Ecto neural progenitor cell (in vitro differentiated cells): ENCODE measurements around the gene TMEM131.

ENCODE experiments used
- DNase-seq: peaks from one replicate; pipeline ENCODE4 v3.0.0-alpha.2; 2018; ENCODE audit warnings: low spot score

TMEM131 gene

GRCh38 chr2:98020516-98020915 lies 24.8 kb upstream of the TMEM131 start:
- DNase-seq, result peak; percentile 28

DNA sequence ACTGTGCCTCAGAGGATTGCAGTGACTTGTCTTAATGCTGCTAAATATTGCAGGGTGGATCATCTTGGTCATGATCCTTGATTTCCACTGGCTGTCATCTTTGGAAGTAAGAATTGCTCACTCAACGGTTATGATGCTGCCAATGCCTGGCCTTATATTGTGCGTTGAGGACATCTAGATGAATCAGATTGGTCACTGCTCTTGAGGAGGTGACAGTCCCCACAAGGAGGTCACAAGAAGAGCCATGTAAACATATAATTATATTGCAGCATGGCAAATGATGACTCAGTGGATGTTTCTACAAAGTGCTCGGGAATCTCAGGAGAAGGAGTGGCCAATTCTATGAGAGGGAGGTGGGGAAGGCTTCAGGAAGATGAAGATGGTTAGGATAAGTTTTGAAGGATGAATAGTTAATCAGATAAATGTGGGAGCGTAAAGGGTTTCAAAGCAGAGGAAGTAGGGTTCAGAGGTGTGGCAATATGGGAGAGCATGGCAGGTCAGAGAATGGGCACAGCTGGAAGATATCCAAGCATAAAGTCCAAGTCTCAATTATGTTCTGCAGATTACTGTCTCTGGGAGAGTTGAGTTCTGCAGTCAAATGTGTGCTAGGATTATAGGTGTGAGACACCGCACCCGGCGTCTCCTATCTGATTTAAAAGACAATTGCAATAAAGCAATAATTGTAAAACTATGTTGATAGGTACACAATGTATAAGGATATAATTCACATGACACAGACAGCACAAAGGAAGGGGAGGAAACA lies 21.3 kb upstream of the TMEM131 start:
- DNase-seq, result peak; percentile 4

- no peak for DNase-seq
Observed at GRCh38 chr2:98015671-98016070, 19.9 kb upstream of the TMEM131 start.

GRCh38 chr2:98014379-98014778 lies 18.6 kb upstream of the TMEM131 start:
- no peak for DNase-seq

GRCh38 chr2:98013407-98014042 lies 17.8 kb upstream of the TMEM131 start:
- no peak for DNase-seq

DNA sequence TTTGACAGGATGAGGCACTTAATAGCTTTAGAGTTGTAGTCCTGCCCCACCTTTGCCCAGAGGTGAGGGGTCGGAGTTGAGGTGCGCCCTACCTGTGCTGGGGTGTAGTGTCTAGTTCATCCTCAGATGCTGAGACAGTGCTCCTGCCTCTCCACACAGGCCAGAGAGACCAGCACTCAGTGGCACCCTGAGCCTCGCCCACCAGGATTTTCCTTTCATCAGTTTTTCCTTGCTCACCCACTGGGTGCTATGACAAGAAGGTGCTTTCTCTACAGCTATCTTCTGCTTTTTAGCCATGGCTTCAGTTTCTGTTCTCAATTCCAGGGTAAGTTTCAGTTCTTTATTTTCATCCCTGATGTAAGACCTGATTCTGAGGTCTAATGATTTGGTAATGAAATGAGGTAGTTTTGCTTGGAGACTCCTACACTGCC lies 16.8 kb upstream of the TMEM131 start:
- no peak for DNase-seq

DNA sequence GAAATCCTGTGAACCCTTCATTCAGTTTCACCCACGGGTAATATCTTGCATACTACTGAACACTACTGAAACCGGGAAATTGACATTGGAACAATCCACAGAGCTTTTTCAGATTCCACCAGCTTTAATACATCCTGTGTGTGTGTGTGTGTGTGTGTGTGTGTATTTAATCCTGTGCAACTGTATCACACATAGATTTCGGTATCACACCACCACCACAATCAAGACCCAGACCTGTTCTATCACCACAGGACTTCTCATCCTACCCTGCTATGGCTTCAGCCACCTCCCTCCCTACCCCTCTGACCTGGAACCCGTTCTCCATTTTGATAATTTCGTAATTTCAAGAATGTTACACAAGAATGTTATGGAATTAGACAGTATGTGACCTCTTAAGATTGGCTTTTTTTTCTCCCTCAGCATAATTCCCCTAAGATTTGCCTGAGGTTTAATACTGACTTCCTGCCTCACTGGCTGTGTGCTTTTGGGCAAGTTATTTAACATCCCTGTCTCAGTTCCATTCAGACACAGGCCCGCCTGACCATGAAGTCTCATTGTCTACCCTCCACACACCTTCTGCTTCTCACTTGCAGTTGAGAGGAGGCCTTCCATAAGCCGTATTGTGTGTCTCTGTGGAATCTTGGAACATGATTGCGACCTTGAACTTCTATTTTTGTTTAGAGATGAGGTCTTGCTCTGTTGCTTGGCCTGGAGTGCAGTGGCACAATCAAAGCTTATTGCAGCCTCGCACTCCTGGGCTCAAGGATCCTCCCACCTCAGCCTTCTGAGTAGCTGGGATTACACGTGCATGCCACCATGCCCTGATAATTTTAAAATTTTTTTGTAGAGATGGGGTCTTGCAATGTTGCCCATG lies 14.4 kb upstream of the TMEM131 start:
- DNase-seq, result no peak

GRCh38 chr2:98008415-98008814 lies 12.7 kb upstream of the TMEM131 start:
- no peak for DNase-seq

- no peak for DNase-seq
Observed at GRCh38 chr2:98006378-98006777, 10.6 kb upstream of the TMEM131 start.

DNA sequence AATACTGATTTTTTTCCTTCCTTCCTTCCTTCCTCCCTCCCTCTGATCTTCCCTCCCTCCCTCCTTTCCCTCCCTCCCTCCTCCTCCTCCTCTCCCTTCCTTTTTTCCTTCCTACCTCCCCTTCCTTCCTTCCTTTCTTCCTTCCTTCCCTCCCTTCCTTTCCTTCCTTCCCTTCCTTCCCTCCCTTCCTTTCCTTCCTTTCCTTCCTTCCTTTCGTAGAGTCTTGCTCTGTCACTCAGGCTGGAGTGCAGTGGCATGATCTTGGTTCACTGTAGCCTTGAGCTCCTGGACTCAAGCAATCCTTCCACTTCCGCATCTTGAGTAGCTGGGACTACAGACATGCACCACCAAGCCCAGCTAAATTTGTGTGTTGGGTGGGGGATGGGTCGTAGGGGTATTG lies 8.9 kb upstream of the TMEM131 start:
- no peak for DNase-seq

DNA sequence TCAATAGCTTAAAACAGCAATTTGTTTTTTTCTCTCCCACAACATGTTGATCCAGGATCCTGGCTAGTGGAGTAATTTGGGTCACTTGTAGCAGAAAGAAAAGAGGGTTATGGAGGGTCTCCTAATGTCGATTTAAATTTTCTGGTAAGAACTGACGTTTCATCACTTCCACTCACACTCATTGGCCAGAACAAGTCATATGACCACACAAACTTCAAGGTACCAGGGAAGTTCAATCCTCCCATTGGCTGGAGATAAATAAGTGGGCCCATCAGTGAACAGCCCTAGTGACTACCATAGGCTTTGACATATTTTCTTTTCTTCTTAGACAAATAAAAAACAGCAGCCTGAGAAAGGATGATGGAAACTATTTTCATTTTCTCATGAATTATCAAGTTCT lies 8.3 kb upstream of the TMEM131 start:
- no peak for DNase-seq

GRCh38 chr2:97999536-97999935 lies 3.8 kb upstream of the TMEM131 start:
- DNase-seq, result no peak

- DNase-seq, result no peak
Observed at GRCh38 chr2:97998431-97999005, 2.8 kb upstream of the TMEM131 start.

DNA sequence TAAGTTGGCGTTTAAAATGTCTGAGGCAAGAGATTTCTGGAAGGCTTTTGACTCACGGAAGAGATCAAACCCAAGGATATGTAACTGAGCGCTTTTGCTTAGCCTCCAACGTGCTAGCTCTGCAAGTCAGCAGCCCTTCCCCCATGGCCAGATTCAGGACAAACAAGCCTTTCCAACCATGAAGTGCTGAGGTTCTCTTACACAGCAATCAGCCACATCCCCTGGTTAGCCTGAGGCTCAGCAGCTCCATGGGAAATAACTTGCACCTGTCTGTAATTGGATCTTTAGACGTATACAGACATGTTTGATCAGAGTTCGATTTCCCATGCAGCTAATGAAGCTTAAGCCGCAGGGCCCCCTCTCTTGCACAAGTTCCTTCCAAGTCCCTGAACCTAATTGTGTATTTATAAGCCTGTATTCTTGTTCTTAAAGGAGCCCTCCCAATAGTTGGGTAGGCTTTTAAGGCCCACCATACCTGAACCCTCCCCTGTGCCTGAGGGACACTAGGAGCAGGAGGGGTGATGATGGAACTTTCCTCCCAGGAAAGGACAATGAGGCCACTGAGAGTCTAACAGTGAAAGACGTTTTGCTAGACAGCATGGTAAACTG lies 2.1 kb upstream of the TMEM131 start:
- no peak for DNase-seq

DNA sequence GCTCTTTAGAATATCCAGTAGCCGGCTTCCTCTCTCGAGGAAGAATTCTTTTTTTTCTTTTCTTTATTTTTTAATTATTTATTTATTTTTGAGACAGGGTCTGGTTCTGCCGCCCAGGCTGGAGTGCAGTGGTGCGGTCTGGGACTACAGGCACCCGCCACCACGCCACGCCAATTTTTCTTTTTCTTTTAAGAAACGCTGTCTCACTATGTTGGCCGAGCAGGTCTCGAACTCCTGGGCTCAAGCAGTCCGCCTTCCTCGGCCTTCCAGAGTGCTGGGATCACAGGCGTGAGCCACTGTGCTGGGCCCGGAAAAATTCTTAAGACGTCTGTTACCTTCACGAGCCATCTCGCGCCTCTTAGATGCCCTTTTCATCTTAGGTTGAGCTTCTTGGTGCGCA lies 931 bp upstream of the TMEM131 start:
- DNase-seq, result no peak

GRCh38 chr2:97995026-97995733 lies 568 bp downstream of the TMEM131 start:
- DNase-seq, result no peak

GRCh38 chr2:97994476-97994875 lies 1.3 kb downstream of the TMEM131 start:
- DNase-seq, result no peak

DNA sequence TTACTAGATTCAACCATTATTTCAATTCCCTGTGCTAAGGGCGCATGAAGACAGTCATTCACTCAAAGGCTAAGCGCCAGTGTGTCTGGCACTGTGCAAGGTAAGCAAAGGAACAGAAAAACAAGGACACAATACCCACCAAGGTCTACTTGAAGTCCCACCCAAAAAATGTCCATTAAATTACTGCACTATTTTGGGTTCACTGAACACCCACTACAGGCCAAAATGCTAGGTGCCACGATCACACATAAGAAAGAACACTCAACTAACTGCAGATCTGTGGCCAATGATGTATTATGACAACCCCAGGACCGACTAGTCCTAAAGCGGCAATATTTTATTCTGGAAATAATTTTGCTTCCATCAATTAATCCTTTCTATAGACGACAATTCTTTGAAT lies 1.8 kb downstream of the TMEM131 start:
- DNase-seq, result no peak

DNA sequence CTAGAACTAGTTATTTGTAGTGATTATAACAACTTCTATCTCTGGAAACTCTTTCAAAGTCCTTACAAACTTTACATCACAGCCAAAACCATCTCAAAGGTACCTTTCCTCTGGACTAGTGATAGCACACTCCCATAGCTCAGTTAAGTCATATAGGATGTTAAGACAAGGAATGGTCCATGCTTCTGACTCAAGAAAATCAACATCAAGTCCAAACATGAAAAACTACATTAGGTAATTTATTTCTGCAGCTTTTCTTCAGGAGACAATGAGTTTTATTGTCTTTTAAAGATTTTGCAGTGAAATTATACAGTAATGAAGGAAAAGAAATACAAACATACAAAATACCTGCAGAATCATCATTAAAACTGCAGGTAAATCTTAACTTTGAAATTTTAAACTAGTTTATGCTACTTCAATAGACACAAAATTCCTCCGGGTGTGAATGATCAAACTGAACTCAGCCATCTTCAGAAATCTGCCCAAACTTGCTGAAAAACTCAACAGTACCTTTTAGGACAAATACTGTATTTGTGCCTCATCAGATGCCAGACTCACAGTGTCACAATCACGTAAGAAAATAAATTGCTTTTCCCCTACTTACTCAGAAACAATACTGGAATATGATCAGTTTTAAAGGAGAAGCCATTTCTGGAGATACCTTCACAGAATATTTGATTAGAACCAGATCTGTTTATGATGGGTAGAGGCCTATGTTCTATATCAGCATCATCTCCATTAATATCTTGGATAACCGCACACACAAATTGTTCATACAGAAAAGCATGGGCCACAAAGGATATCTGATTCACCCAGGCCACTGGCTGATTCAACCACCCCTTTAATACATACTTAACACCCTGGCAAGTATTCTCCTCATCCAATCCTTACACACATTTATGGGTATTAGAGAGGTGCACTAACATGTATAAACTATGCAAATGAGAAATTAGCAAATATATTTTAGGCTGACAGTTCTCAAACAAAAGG lies 2.6 kb downstream of the TMEM131 start:
- DNase-seq, result no peak
